Measurements from ENCODE around the gene DHX35.
A peak's percentile ranks its signal among the peaks of the same experiment; 100 is the strongest.
"Not testable (repeated sequence)": the region's sequence is repeated elsewhere in the genome, so short reads cannot be mapped to it uniquely, and the experiment has no call there.

Gene DHX35

DNA sequence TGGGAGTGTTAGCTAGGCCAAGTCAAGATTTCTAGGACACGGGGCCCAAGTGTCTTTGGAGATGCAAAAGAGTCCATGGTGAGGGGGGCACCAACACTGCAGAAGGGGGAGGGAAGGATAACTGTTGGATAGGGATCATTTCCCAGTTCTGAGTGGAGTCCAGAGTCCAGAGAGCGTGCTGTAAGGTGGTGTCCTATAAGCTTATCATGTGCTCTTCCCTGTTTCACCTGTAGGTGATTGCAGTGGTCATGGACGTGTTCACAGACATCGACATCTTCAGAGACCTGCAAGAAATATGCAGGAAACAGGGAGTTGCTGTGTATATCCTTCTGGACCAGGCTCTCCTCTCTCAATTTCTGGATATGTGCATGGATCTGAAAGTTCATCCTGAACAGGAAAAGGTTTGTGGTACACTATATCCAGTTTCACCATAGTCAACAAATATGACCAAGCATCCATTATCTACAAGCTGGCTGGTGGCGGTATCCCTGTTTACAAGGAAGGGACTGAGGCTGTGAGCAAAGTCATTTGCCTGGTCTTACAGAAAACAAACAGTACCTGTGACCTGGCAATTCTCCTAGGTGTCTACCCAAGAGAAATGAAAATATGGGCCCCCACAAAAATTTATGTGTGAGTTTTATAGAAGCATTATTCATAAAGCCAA is 20.3 kb upstream of the DHX35 start:
- DNase-seq, result no peak

DNA sequence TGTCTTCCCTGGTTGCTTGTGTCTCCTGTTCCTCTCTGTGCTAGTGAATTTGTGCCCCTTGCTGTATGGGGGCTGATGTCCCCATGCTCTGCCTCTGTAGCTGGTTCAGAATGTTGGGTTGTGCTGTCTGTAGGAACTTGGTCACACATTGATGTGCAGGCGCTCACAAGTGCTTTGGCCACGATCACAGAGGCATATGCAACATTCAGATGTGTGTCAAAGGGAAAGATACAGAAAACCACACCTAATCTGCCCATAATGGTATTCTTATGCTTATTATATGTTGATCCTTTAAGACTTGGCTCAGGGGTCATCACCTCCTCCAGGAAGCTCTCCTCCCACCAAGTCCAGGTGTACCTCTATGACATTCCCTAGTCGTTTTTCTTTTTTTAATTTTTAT is 17.1 kb upstream of the DHX35 start:
- no peak for DNase-seq

DNA sequence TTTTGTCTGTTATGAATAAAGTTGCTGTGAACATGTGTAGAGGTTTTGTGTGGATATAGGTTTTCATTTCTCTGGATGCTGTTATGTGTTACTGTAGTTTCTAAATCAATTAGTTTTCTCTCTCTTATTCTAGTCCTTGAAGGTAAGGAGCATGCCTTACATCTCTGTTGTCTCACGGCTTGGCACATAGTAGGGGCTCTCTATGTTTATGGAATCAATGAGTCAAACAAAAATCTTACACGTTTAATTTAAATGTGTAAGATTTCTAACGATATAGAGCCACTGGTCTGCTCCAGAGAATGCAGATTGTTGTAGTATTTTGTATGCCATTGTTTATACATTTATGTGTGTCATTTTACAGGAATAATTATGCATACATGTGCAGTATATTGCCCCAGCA is 15.3 kb upstream of the DHX35 start:
- no peak for DNase-seq

DNA sequence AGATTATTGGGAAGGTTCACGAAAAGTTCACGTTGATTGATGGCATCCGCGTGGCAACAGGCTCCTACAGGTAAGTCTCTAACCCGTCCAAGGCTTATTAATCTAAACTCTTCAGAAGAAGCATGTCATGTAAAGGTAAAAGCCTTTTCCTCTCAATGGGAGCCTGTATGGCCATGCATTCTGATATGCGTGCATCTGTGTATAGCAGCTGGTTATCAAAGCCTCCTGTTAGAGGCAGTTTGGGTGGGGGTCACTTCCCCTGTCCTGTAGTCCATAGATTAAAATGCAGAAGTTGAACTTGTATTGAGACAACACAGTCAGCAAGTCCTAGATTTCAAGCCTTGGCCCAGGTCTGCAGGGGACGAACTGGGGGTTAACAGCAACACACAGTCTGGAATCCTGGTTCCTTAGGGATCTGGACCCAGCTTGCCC is 14.2 kb upstream of the DHX35 start:
- DNase-seq, result no peak

DNA sequence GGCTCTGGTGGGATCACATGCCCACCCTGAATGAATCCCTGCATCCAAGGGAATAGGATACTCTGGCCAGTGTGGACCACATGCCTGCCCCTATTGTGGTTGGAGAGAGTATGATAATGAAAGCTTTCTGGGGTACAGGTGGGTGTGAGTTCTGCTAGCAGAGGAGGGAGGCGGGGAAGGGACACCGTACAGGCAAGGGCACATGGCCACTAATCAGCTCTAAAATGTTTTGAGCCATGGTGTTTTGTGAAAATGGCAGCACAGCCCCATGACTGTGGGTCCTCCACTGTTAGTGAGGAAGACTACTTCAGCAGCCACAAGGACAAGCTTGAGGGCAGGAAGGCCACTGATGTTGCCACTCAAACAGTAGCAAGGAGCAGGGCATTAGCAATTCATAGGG is 11.9 kb upstream of the DHX35 start:
- no peak for DNase-seq

DNA sequence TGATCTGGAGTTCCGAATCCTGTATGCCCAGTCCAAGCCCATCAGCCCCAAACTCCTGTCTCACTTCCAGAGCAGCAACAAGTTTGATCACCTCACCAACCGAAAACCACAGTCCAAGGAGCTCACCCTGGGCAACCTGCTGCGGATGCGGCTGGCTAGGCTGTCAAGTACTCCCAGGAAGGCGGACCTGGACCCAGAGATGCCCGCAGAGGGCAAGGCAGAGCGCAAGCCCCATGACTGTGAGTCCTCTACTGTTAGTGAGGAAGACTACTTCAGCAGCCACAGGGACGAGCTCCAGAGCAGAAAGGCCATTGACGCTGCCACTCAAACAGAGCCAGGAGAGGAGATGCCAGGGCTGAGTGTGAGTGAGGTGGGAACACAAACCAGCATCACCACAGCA is 10.5 kb upstream of the DHX35 start:
- no peak for DNase-seq

DNA sequence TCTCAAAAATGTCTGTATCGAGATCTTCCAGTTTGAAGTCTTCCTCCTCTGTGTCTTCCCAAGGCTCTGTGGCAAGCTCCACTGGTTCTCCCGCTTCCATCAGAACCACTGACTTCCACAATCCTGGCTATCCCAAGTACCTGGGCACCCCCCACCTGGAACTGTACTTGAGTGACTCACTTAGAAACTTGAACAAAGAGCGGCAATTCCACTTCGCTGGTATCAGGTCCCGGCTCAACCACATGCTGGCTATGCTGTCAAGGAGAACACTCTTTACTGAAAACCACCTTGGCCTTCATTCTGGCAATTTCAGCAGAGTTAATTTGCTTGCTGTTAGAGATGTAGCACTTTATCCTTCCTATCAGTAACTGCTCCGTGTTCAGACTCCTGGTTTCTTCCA is 10.0 kb upstream of the DHX35 start:
- no peak for DNase-seq

DNA sequence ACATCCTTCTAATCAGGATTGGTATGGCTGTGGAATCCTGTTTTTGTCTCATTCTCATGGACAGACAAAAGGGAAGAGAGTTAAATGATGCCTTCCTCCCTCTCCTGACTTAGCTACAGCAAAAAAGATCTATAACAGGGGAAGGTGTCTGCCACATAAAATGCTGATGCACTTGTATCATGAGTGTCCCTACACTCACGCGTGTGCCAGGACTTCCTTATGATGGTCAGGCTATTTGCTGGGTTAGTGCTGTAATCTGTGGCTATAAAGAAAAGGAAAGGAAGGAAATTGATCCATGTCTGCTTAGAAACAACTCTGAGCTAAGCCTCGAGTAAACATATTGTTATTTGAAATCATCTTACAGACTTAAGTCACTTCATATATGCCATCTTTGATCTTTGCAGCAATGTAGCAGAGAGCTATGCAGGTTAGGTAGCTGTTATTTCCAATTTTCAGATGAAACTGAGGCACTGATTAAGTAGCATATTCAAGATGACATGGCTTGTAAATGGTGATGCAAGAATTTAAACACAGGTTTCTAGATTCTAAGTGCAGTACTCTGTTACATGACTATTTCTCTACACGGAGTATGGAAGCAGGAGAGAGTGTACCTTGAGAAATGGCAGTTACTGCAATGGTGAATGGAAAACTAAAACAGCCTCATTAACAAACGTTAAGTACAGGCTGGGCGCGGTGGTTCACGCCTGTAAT is 8.4 kb upstream of the DHX35 start:
- DNase-seq, result no peak

DNA sequence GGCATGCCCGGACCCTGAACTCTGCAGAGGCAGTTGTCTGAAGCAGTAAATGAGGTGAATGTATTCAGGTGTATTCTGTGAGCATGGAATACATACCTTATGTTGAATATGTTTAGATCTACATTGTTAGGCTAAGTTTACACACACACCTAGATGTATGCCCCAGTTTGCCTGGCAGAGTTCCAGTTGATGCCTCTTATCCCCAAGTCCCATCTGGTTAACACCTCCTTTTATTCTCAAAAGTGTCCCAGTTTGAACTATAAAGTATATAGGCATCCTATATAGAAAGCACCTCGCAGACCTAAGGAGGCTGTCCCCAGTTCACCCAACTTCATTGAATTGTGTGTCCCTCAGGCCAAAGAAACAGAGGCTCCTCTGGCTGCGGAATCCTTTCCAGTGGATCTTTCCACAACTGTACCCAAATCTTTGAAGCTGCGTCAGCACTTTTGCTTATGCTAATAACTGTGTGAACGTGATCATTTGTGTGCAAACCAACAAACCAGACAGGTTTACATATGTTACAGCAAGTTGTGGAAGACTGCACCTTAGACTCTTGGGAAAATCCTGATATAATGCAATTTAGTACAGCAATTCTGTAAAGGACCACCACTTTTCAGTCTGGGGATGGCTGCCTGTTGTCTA is 4.8 kb upstream of the DHX35 start:
- no peak for DNase-seq

DNA sequence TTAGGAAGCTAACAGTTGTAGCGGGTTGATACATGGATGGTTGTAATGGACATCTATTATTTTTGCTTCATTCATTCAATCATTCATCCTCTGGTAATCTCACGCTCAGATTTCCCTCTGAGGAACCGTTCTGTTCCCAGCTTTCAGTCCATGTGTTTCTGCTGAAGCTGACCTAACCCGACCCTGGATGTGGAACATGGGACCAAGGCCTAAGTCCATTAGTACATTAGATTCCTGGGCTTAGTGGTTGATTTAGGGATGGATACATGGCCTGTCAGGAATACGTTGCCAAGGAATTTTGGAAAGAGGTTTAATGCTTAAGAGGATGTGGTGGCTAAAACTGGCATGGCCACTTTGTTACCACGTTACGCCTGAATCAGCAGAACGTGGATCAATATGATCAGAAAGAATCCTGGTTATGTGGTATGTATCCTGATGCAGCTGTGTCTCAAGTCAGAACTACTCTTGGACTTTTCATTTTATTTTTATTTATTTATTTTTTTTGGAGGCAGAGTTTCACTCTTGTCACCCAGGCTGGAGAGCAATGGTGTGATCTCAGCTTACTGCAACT is 4.1 kb upstream of the DHX35 start:
- no peak for DNase-seq

DNA sequence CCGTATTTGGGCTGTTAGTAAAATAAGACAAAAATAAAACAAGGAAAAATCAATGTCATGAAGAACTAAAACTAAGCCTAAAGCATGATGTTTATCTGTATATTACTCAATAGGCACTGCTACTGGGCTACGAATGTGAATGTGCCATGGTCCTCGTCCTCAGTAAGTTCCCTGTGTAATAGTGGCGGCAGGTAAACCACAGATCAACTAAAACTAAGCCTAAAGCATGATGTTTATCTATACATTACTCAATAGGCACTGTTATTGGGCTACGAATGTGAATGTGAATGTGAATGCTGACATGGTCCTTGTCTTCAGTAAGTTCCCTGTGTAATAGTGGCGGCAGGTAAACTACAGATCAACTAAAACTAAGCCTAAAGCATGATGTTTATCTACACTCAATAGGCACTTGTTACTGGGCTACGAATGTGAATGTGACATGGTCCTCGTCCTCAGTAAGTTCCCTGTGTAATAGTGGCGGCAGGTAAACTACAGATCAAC is 1.9 kb upstream of the DHX35 start:
- not testable (repeated sequence) for DNase-seq

DNA sequence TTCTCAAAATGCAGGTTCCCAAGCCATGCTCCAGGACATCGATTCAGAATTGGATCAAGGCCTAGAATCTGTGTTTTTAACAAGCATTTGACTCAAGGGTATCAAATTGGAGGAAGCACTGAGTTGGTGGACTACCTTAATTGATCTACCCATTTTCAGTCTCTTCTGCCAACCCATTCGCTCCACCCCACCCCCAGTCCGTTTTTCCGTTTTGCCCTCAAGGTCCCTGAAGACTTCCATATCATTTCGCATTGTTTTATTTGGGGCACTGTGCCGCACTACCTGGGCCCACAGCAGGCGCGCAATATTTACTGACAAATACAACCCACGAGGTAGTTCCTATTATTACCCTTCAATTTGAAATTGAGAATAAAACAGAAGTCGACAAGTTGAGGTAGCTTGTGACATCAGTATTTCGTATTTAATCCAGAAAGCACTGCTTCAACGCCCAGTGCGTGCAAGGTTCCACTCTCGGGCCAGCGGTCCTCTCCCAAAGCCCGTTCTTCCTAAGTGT is 557 bp upstream of the DHX35 start:
- DNase-seq, result peak in 2 of 56 donors; percentile 49 to 57

DNA sequence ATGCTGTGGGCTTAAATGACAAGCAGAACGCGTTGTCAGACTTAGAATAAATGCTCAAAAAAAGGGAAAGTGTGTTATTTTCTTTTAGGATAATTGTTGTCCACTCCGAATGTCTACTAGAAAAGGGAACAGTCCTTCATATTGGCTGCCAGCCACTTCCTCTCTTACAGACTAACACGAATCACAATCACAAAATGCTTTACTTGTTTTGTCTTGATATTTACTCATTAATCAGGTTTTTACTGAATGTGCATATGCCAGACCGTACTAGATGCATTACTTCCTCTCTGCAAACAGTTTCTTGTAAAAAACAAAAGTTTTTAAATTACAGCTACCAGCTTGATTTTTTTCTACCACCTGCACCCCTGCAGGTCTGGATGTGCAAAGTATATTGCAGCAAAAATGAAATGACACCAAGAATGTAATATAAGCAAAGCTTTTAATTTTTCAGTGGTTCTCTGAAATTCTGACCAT is 821 bp downstream of the DHX35 start:
- no peak for DNase-seq

DNA sequence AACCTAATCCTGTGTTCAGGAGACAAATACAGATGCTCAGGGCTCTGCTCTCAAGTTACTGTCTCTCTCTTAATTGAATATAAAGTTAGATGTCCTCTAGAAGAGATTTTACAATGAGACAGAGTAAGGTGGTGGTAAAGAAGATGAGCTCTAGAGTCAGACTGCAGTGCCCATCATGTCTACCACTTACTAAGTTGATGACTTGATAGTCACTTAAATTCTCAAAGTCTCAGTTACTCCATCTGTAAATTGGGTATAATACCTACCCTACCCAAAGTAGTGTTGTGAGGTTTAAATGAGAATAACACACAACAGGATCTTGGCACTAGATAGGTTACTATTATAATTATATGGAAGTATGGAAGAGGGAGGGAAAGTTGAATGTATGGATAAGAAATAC is 1.6 kb downstream of the DHX35 start:
- DNase-seq, result no peak

DNA sequence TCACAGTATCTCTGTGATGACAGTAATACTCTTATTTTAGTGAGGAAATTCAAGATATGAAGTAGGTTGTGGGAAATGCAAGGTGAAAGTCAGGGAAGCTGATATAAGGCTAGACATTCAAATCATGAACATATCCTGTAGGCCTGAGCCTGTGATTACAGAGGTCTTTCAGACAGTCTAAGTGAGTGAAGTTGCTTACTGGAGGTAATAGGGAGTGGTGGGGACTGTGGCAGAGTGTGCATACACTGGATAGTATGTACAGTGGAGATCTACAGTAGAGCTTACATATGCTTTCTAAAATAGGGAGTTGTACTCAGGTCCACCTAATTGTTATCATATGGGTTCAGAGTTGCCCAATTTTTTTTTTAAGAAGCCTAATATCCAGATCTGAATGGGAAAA is 3.1 kb downstream of the DHX35 start:
- no peak for DNase-seq

DNA sequence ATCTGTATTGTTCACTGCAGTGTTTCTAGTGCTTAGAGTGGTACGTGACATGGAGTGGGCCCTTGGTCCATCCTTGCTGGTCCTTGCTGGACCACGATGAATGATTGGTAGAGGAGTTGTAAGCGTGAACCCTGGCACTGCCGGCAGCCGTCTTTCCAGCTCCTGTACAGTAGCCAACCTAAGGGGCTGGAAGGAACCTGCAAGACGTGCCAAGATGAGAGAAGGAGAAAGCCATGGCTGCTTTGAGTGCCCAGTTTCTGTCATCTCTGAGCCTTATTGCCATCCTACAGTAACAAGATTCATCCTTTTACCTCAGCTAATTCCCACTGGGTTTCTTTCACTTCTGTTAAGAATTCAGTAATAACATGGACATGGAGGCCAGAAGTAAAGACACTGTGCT is 5.9 kb downstream of the DHX35 start:
- DNase-seq, result peak in 1 of 56 donors; percentile 3

DNA sequence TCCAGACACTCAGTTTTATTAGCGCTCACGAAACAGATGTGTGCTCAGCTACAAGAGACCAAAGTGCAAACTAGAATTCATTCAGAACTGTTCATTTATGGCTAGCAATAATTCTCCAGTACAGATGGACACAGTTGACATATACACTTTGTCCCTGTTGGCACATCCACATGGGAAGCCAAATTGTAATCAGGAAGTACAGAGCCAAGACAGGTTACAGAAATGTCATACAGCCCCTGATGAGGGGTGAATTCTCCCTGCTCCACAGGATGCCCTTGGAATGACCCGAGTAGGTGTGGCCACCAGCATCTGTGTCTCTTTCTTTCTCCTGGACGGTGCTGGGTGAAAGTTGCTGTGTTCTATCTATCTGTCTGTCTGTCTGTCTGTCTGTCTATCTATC is 7.6 kb downstream of the DHX35 start:
- DNase-seq, result no peak

DNA sequence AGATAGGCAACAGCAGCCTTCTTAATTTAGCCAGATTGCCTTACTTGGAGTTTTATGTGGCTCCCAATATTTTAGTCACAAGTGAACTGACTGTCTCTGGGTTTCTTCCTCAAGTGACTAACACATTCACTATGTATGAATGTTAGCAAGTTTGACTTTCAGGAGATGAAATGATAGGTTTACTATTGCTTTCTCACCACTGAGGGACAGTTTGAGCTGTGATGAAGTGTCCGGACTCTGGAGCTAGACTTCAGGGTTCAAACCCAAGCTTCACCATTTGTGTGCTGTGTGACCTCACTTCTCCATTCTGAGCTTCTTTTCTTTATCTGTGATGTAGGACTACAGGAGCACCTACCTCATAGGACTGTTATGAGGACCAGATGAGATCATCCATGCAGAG is 8.2 kb downstream of the DHX35 start:
- no peak for DNase-seq

DNA sequence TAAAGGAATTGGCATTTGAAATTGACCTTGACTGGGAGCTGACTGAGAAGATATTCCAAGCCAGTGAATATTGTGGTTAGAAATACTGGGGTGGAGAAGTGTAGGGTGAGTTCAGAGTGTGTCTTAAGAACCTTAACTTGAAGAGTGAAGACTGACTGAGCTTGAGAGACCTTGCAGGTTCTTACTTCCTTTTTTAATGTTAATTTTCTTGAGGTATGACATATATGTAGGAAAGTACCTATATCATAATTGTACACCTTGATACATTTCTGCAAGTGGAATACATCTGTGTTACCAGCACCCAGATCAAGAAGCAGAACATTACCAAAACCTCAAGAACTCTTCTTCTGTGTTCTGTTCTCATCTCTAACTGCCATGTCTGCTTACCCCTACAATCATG is 11.0 kb downstream of the DHX35 start:
- DNase-seq, result no peak

DNA sequence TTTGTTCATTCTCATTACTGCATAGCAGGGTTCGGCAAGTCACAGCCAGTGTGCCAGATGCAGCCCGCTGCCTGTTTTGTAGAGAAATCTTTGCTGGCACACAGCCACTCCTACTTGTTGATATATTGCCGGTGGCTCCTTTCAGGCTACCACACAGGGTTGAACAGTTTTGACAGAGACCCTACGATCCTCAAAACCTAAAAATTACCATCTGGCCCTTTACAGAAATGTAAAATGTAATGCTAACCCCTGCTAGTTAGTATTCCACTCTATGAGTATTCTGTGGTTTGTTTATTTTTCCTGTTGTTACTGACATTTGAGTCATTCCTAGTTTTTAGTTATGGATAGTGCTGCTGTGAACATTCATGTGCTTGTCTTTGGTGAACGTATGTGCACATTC is 11.5 kb downstream of the DHX35 start:
- DNase-seq, result peak in 4 of 56 donors; percentile 3 to 25 (median 8)

DNA sequence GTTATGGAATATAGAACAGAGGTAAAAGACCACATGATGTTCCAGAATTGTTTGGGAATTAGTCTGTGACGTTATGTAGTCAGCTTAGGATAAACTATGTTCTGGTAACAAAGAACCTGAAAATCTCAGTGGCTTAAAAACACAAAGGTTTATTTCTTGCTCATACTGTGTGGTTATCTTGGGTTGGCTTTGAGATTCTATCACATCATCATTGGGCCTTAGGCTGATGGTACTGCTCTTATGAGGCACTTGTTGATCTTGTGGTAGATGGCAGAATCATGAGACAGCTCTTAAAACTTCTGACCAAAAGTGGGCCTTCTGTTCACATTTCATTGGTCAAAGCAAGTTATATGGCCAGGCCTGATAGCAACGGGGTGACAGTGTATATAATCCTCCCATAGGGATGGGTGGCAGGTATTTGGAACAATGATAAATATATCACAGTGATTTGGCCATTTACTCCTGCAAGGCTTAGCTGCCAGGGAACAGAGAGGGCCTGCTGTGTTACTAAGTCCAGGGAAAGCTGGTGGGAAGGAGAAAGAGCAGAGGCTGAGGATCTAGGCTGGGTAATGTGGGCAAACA is 13.5 kb downstream of the DHX35 start:
- DNase-seq, result no peak

DNA sequence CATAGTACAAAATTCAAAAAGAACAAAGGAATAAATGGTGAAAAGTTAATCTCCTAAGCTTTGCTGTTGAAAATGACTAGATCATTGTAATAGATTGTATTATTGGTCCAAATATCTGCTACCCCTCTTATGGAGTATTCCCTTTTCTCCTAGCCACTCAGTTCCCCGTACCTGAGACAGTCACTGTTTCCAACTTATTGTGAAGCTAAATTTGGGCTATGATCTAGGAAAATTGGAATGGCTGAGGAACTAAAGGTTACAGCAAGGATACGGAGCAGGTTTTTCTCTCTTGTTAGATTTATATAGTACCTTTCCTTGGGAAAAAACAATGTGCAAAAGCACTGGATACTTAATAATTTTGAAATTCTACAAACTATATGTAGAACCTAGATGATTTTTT is 17.3 kb downstream of the DHX35 start:
- DNase-seq, result no peak
